ENCODE results near the gene RALGDS.

RALGDS gene

DNA sequence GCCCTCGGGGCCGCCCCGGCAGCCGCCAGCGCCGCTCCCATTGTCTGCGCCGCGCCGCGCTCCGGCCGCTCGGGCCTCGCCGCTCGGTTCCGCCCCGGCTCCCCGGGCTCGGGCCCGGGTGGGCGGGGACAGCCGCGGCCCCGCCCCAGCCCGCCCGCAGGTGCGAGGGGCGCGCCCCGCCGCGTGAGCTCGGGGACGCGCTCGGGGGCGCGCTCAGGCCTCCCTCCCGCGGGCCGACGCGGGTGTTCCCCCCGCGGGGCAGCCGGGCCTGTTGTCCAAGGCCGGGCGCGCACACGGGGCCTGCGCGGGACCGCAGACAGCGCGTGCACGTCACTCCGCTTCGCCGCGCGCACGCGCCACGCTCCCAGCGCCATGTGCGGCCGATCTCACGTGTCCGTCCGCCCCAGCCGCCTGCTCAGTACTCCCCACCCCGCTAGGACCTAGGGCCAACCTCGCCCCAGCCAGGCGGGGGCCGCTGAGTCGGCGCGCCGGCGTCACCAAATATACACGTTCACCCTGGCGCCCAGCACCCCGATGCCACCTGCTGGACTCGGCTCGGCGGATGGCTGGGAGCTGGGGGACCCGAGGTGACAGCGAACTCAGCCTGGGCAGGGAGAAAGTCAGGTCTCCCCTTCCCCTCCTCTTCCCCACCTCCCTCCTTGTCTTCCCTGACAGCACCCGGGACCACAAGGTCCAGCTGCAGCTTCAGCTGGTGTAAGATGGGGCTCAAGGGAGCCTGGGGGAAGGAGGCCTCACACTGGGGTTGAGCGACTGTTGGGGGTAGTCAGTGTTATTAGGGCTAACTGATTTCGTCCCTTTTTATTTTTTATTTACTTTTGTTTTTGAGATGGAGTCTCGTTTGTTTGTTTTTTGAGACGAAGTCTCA lies 28.3 kb upstream of the RALGDS start:
- DNase-seq = peak; percentile 87

DNA sequence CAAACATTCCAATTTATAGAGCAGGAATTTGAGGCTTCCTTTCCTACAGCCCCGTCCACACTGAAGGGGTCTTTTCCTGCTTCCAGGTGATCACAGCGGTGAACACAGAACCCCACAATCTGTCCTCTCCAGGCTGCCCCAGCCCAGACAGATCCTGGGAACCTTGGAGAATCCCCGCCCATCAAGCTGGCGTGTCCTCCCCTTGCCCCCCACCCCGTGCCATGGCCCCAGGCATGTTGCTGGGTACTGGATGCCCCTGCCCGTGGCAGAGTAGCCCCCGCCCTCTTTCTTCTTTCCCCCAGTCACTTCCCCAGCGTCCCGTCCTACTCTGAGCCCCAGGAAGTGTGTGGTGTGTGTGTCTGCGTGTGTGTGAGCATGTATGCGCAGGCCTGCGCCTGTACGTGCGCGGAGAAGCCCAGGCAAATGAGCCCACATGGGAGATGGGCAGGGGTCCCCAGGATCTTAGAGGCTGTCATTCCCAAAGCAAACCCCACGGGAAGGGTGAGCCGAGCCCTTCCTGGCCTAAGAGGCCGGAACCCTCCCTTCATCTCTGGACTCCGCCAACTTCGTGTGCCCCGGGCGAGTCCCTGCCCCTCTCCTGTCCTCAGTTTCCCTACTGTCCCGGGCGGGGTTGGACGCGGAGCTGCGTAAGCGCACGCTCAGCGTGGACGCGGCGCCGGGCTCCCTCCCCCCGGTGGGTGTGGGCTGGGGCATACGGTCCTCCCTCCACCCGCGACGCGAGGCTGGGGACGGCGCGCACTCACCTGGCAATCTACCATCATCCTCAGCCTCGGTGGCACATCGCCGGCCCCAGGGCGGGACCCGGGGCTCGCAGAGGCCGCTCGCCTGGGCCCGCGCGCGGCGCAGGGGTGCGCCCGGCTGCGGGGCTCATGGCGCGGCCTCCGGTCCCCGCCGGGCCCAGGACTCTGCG lies 27.4 kb upstream of the RALGDS start:
- no peak for DNase-seq

DNA sequence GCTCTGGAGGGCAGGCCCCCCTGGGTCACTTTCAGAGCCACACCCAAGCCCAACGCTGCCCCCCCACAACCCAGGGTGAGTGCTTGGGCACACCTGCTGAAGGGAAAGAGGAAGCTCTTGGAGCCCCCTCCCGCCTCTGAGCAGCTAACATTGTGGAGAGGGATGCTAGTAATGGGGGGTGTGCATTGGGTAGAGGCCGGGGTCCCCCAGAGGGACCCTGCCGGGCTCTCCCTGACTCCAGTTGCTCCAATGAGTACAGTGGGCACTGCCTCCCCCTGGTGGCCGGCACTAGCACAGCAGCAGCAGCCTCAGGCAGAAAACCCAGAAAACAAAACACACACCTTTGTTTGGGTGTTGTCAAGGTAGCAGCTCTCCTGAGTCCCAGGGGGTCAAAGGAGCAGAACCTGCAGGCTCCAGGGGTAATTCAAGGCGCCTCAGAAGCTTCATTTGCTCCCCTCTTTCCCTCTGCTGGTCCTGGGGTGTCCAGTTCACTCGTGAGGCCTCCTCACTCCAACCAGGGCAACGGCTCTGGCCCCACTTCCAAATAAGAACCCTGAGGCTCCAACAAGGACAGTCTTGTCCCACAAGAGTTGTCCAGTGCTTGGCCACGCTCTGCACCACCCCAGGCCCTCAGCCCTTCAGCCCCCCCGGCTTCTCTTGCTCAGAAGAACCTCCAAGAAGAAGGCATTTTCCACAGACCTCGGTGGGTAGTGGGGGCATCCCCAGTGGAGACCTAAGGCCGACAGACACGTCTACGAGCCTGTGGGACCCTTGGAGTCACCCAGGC lies 26.6 kb upstream of the RALGDS start:
- peak; percentile 84 for DNase-seq

DNA sequence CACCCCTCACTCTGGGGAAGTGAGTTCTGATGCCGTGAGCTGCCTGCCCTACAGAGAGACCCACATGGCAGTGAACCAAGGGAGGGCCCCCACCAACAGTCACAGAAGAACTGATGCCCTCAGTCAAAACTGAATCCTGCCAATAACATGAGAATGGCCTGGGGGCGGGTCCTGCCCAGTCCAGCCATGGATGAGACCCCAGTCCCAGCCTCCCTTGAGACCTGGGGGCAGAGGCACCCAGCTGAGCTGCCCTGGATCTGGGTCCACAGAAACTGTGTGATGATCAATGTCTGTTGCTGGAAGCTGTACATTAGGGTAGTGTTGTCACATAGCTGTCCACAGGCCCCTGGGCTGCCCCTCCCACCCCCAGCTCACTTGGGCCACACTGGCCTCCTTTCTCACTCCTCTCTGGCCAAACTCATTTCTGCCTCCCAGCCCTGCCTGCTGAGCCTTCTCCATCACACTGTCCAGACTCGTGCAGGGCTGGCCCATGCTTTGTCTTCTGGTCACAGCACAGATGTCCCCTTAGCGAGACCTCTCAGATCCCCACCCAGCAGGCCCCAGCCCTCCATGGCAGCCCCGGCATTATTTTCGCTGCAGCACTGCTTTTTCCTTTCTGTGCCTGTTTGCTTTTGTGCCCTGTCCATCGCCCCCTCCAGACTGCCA lies 25.8 kb upstream of the RALGDS start:
- no peak for DNase-seq

DNA sequence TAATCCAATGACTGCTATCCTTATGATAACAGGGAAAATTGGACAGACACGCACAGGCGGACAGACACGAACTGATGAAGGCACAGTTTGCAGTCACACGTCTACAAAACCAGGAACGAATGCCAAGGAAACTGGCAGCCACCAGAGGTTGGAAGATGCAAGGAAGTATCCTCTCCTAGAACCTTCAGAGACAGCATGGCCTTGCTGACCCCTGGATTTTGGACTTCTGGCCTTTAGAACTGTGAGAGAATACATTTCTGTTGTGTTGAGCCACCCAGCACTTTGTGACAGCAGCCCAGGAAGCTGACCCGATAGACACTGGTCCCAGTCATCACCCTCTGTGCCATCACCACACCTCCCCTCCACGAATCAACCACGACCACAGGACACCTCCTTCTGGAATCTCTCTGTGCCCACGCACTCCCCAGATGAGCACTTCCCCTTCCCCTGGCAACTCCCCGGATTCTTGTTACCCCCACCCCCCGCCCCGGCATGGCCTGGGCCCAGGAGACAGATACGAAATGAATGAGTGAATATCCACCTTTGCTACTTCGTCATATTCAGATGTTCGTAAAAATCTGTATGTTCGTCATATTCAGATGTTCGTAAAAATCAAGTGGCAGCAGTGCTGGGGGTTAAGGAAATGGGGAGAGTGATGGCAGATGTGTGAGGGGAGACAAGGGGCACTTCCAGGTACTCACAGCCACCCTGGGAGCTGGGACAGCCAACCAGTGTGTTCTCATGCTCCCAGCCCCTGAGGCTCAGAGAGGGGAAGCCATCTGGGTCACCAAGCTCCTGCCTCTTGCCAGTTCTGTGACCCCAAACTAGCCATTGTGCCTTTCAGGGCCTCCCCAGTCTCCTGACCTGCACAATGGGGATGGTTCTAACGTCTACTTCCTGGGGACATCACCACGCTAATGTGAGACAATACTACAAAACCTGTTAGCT lies 24.1 kb upstream of the RALGDS start:
- DNase-seq = no peak

DNA sequence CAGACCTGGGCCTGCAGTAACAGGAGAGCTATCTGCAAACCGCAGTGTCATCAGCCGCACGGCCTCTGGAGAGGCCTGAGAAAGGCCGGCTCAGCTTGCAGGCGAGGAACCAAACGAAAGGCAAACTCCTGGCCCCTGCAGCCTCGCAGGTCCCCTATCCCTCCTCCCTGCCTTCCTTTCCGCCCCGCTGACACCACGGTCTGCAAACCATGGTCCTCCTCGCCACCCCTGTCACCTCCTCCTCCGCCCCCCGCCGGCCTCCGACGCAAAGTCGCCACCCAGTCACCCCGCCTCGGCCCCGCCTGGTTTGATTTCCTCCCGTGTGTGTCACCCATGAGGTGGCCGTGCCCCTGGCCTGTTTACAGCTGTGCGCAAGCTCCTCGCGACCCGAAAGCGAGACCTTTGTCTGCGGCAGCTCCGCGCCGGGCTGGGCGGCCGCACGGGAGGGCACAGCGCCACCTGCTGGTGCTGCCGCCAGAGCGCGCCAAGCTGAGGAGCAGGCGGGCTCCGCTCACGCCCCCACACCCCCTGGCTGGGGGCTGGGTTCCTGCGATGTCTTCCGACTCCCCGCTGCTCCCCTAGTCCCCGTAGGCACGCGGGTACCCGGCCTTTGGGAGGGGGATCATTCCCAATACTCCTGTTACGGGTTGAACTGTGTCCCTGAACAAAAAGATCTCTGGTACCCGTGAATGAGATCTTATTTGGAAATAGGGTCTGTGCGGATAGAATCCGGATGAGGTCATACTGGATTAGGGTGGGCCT lies 23.3 kb upstream of the RALGDS start:
- DNase-seq = peak; percentile 71

DNA sequence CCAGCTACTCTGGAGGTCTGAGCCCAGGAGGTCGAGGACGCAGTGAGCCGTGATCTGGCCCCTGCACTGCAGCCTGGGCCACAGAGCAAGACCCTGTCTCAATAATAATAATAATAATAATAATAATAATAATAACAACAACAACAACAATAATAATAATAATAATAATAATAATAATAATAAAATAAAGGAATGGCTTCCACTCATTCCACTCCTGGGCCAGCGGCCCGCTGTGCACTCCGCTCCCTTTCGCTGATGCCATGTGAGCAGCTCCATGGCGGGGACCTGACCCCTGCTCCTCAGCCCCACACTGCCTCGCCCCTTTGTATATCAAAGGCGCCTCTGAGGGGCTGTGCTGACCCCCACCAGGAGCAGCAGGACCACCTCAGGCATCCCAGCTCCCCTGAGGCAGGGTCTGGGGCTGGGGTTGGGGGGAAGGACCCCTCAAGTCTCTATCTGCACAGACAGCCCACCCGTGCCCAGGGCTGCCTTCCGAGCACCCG lies 22.6 kb upstream of the RALGDS start:
- no peak for DNase-seq

DNA sequence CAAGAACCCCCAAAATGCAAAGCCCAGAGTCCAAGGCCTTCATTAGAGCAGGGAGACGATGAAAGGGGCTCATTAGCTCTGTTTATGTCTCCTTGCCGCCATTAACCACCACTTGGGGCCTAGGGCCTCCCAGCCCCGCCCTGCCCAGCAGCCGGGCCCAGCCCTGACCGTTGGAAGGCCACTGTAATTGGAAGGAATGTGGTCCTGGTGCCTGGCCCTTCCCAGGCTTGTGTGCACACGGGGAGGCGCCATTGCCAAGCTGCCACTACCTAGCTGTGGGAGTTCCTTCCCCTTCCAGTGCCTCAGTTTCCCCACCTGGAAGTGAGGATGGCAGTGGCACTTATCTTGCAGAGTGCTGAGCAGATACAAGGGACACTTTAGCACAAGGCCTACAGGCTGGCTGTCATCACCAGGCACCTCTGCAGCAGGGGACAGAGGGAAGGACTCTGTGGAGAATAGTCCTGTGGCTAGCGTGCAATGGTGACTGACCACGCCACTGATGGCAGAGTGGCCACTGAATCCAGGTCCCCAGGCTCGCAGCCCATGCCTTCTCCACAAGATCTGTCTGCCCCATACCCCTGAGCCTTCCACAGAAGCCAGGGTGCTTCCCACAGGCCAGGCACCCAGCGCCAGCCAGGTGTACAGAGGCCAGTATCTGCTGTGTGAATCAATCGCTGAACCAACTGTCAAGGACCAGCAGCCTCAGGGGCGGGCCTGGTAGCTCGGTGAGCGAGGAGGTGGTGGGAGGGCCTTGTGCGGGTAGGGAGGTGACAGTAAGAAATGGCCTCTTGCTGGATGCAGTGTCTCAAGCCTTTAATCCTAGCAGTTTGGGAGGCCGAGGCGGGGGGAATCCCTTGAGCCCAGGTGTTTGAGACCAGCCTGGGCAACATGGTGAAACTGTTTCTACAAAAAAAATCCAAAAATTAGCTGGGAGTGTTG lies 21.9 kb upstream of the RALGDS start:
- no peak for DNase-seq

DNA sequence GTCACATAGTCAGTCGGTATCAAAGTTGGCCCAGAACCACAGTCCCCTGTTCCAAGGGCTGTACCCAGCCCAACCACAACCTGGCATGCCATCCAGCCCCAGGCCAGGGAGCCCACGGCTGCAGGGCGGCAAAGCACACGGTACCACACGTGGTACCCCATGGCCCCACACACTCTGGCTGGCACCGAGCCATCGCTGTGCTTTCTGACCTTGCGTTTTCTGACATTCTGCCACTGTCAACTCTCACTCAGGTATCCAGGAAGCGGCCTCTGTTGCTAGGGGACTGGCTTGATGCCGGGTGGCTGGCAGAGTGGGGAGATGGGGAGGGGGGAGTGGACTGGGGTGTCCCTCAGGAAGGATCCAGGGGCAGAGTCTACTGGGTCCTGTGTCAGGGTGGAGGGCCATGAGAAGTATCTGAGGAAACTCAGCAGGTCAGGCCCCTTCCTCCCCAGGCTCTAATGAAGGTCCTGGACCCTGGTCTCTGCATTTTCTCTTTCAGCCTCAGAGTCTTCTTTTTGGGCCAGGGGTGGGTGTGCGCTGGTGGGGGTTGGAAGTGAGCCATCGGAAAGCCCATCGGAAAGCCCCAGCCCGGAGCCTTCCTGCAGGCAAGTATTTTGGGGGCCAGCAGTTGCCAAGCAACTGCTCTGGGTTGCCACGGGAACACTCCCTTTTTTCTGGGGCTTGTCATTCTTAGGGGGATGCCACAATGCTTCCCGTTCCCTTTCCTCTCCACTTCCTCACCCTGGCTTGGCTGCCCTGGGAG lies 21.0 kb upstream of the RALGDS start:
- no peak for DNase-seq

DNA sequence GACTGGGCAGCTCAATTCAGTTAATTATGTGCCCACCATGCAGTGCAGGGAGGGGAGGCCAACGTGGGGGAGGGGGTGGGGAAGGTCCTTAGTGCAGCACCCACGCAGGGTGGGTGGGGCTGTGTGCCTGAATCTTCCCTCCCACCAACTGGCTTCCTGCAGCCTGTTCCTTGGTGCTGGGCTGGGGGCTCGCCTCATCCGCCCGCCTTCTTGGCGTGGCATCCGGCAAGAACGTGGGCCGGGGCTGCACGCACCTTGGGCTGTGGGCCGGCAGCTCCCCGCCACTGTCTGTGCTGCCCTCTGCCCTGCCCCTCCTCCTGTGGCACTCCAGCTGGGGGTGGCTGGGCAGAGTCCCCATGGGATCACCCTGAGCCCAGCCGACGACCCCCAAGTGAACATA lies 19.6 kb upstream of the RALGDS start:
- no peak for DNase-seq

DNA sequence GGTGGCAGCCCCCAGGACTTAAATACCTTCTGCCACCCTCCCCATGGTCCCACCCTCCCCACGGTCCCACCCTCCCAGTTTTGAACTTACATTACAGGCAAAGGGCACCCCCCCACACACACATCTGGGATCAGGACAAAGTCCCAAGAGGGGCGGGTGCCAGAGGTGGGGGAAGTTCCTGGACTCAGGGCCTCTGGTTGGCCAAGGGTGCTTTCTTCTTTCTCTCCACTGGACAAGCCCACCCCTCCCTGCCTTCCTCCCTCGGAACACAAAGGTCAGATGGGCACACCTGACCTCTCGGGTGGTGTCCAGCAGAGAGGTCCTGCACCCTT lies 19.1 kb upstream of the RALGDS start:
- no peak for DNase-seq

DNA sequence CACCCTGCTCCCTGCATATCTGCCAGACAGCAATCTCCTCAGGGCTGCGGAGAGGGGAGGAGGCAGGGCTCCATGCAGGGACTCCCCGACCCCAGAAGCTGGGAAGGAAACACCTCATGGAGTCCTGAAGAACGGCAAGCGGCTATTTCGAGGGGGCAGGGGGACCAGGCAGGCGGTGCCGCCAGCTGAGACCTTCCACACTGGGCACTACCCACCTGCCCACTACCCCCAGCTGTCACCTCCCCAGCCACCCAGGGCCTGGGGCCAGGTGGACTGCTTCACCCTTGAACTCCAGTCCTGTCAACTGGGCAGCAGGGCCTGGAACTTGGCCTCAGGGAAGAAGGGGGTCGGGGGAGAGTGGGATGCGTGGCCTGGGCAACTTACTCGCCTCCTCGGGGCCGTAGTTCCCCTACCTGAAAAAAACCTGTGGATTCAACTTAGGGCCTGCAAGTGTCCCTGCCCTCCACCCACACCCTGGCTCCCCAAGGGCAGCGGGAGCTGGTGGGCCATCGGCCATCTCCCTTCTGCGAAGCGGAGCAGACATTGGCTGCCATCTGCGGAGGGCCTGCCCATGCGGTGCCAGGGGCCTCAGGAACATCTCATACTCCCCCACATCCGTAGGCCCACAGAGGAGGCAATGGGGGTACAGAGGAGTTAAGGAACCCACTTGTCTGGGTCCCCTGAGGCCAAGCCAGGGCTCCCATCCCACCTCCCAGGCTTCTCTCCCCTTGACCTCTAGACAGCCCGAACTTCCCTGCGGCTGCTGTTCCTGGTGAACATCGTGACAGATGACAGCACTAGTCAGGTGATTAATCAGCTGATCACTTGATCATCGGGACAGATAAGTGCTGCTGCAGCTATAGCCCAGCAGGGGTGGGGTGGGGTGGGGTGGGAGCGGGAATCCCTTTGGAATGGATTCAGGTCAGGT lies 18.5 kb upstream of the RALGDS start:
- no peak for DNase-seq

DNA sequence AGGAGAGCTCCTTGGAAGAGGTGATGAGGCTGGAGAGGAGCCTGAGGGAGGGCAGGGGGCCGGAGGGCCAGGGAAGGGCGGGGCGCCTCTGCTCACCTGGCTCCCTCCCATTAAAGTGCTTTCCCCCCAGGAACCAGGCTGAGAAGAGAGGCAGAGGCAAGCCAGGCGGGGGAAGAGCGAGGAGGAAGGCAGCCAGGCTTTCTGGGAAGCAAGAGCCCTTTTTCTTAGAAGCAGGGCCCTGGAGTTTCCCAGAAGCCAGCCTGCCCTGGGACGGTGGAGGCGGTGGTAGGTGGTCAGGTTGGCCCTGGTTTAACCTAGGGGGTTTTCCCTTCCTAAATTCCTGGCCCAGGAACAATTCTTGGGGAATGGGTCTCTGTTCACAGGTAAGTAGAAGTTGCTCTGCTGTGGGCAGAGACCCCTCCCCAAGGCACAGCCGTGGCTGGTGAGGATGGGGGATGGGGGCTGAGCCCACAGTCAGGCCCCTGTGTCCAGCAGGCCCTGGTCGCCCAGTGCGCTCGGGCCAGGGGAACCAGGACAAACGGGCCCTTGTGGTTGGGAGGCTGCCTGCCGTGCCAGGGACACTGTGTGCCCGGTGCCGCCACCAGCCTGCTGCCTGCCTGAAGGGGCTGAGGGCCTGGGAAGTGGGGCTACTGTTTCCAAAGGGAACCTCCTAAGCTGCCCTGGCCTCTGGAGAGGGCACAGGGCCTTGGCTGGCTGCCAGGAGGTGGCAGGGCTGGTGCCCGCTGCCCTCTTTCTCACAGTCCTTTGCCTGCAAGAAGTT lies 16.6 kb upstream of the RALGDS start:
- DNase-seq = no peak

DNA sequence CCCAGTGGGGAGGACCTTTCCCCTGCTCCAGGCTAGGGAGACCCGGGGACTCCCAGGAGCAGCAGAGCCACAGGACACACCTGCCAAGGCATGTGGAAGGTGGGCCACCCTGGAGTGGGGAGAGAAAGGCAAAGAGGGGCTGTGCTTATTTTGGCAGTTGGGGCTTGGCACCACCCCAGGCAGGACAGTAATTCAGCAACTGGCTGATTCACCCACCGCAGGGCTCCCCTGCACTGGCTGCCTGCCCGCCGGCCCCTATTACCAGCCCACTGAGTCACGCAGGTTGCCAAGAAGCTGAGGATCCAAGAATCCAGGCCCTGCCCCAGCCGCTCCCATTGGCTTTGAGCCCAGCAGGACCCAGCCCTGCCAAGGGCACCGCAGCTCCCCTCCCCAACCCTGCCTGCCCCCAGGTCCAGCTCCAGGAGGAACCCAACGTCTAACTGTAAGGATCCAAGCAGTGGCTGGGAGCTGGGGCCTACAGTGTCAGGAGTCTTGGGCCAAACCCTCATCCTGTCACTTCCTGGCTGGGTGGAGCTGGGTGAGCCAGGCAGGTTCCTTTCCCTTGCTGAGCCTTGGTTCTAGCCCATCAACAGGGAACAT lies 14.2 kb upstream of the RALGDS start:
- no peak for DNase-seq

DNA sequence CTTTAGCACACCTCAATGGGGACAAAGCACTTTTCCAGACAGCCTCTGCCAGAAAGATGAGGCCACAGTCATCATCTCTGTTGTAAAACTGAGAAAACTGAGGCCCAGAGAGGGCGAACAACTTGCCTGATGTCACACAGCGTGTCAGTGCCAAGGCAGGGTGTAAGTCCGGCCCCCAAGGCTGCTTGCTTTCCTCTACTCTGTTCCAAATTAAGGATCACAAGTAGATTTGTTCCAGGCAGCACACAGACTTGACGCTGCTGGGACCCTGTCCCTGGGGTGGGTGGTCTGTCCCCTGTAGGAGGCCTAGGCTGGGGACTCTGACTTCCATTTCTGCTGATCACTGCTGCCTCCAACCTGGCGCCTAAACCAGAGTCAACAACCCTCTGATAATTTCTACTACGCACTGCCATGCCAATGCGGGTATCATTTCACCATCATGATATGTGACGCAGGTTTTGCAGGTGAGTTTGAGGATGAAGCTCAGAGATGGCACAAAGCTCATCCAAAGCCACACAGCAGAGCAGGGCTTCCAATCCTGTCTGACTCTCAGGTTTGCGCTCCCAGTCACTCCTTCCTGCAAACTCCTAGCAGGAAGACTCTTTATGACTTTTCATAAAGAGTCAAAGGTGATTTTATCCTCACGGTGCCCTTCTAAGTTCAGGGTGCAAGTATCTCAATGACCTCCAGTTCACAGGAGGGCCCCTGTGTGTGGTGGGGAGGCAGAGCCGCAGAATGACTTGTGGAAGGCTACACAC lies 13.5 kb upstream of the RALGDS start:
- DNase-seq = no peak

Data from NCI-H1436 (cell line).